Central memory CD8-positive, alpha-beta T cell (primary cell): Measurements from ENCODE around the gene AIP.

Experiments used
- ATAC-seq: fragments of 150-1000 bp; cut with Tn5 transposase; replicated peaks from 2 replicates; pipeline ENCODE4 v1.10.0; 2022; ENCODE audit warnings: mild to moderate bottlenecking, moderate FRiP score, moderate number of reproducible peaks; ENCODE audit not compliant: poor library complexity, severe bottlenecking; ENCODE audit errors: extremely low read depth
- DNase-seq, 2 donors: peaks; one replicate each; pipeline ENCODE4 v3.0.0; 2021; ENCODE audit warnings: low spot score in 2 of 2
- H3K27ac Mint-ChIP-seq: one replicate; pipeline ENCODE4 v1.8.0; 2022; ENCODE audit warnings: low read depth, mild to moderate bottlenecking, moderate library complexity, mixed read lengths
- H3K27me3 Mint-ChIP-seq: one replicate; pipeline ENCODE4 v1.8.0; 2022; ENCODE audit warnings: mixed read lengths
- H3K36me3 Mint-ChIP-seq: one replicate; pipeline ENCODE4 v1.8.0; 2022; ENCODE audit warnings: mild to moderate bottlenecking, moderate library complexity, mixed read lengths; ENCODE audit not compliant: insufficient read depth
- H3K4me1 Mint-ChIP-seq: one replicate; pipeline ENCODE4 v1.8.0; 2022; ENCODE audit warnings: mixed read lengths
- H3K4me3 Mint-ChIP-seq: one replicate; pipeline ENCODE4 v1.8.0; 2022; ENCODE audit warnings: mild to moderate bottlenecking, moderate library complexity, mixed read lengths
- H3K9me3 Mint-ChIP-seq: one replicate; pipeline ENCODE4 v1.8.0; 2022; ENCODE audit warnings: mixed read lengths

Gene AIP

GRCh38 chr11:67493548-67494370 lies 10.9 kb downstream of the AIP start:
- Mint-ChIP-seq H3K4me3 (no peak overlapping the region), H3K9me3 (no peaks in the 10 kb centered on the region), H3K27ac (no peak overlapping the region), H3K27me3 (no peaks in the 10 kb centered on the region), H3K4me1 (peaks cover 7% of the 10 kb centered on the region), H3K36me3 (peaks cover 42% of the 10 kb centered on the region)
- no peak for ATAC-seq
- DNase-seq, result no peak

- no peak overlapping the region for H3K4me3 Mint-ChIP-seq
- no peak for ATAC-seq
- no peaks in the 10 kb centered on the region for H3K9me3 Mint-ChIP-seq
- no peak overlapping the region for H3K27ac Mint-ChIP-seq
- peaks cover 3% of the 10 kb centered on the region for H3K4me1 Mint-ChIP-seq
- H3K27me3 Mint-ChIP-seq, result no peaks in the 10 kb centered on the region
- H3K36me3 Mint-ChIP-seq, result peaks cover 41% of the 10 kb centered on the region
- DNase-seq, result no peak
Measured at GRCh38 chr11:67494371-67495233, 11.8 kb downstream of the AIP start.

DNA sequence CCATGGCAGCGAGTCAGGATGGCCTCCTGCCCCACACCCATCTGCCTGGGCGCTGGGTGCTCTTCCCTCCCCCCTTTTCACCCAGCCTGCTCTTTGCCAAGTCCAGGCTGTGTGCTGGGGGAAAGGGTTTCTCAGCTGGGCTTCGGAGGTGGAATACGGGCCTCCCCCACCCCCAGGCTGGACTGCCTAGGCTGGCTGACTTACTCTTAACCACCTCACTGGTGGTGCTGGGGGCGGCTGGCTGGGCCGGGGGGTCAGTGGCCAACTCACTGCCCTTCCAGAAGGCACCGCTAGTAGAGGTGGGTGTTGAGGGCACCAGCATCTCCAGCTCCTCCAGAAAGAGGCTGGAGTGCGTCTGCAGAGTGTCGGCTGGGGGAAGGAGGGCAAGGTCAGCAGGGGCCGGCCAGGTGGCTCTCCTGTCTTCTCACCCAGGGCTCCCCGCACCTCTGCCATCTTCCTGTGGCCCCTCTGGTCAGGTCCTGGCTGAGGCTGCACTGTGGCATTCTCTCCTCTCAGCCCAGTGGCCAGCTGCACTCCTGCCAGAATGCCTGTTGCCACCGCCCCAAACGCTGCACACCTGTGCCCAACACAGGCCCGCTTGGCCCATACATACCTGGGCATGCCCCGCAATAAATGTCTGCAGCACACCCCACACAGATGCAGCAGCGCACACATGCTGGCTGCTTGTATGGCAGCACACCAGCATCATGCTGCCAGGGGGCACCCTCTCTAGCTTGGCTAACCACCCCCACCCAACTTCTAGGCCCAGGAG lies 12.6 kb downstream of the AIP start:
- H3K36me3 Mint-ChIP-seq, result peaks cover 40% of the 10 kb centered on the region
- ATAC-seq (no peak), DNase-seq (no peak)
- peaks cover 3% of the 10 kb centered on the region for H3K4me1 Mint-ChIP-seq
- no peaks in the 10 kb centered on the region for H3K9me3 Mint-ChIP-seq
- no peak overlapping the region for H3K4me3 Mint-ChIP-seq
- no peak overlapping the region for H3K27ac Mint-ChIP-seq
- no peaks in the 10 kb centered on the region for H3K27me3 Mint-ChIP-seq

GRCh38 chr11:67496113-67496512 lies 13.3 kb downstream of the AIP start:
- Mint-ChIP-seq H3K4me1 (peaks cover 10% of the 10 kb centered on the region), H3K27me3 (no peaks in the 10 kb centered on the region), H3K27ac (no peak overlapping the region), H3K36me3 (peaks cover 42% of the 10 kb centered on the region), H3K4me3 (no peak overlapping the region), H3K9me3 (no peaks in the 10 kb centered on the region)
- ATAC-seq (no peak), DNase-seq (no peak)

DNA sequence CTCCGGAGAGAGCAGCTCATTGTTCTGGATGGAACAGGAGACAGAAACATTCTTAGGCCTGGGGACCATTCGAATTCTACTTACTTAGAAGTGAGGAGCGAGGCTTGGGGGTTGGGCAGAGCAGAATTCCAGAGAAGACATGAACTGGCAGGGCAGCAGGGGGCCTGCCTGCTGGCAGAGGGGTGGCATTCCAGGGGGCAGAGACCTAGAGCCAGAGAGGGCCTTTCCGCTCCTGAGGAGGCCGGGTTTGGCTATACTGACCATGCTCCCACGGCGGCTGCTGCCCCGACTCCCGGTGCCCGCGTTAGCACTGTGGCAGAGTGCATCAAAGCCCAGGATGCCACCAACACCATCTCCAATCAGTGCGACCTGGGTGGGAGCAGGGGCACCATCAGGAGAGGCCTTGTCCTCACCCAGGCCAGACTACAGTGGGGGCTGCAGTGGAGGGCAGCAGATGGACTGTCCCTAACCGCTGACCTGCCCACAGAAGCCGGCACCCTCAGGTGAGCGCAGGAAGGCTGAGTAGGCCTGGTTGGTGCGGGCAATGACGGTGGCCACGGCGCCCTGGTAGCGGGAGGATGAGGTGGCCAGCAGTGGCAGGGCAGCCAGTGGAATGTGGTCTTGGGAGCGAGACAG lies 14.9 kb downstream of the AIP start:
- peak overlapping the region; percentile 51 for H3K27ac Mint-ChIP-seq
- ATAC-seq, result no peak
- no peak for DNase-seq
- H3K36me3 Mint-ChIP-seq, result peaks cover 51% of the 10 kb centered on the region
- H3K27me3 Mint-ChIP-seq, result no peaks in the 10 kb centered on the region
- H3K9me3 Mint-ChIP-seq, result no peaks in the 10 kb centered on the region
- no peak overlapping the region for H3K4me3 Mint-ChIP-seq
- peaks cover 15% of the 10 kb centered on the region for H3K4me1 Mint-ChIP-seq

- Mint-ChIP-seq H3K4me1 (peaks cover 21% of the 10 kb centered on the region), H3K9me3 (no peaks in the 10 kb centered on the region), H3K36me3 (peaks cover 51% of the 10 kb centered on the region), H3K27ac (no peak overlapping the region), H3K4me3 (no peak overlapping the region), H3K27me3 (no peaks in the 10 kb centered on the region)
- DNase-seq (no peak), ATAC-seq (no peak)
Measured at GRCh38 chr11:67498544-67498972, 15.7 kb downstream of the AIP start.

- DNase-seq, result no peak
- H3K27me3 Mint-ChIP-seq, result no peaks in the 10 kb centered on the region
- H3K9me3 Mint-ChIP-seq, result no peaks in the 10 kb centered on the region
- no peak for ATAC-seq
- peaks cover 51% of the 10 kb centered on the region for H3K36me3 Mint-ChIP-seq
- no peak overlapping the region for H3K4me3 Mint-ChIP-seq
- H3K27ac Mint-ChIP-seq, result no peak overlapping the region
- H3K4me1 Mint-ChIP-seq, result peaks cover 21% of the 10 kb centered on the region
Measured at GRCh38 chr11:67499808-67500483, 17.1 kb downstream of the AIP start.

- Mint-ChIP-seq H3K27ac (peak overlapping the region; percentile 49), H3K9me3 (no peaks in the 10 kb centered on the region)
Measured at GRCh38 chr11:67500484-67500821, 17.6 kb downstream of the AIP start.

GRCh38 chr11:67500831-67501715 lies 18.2 kb downstream of the AIP start:
- H3K27ac Mint-ChIP-seq, result peak overlapping the region; percentile 49
- H3K27me3 Mint-ChIP-seq, result no peaks in the 10 kb centered on the region

More at GRCh38 chr11:67500484-67500821, 17.6 kb downstream of the AIP start:
- ATAC-seq (no peak), DNase-seq (no peak)
- Mint-ChIP-seq H3K4me3 (no peak overlapping the region), H3K36me3 (peaks cover 52% of the 10 kb centered on the region), H3K4me1 (peaks cover 23% of the 10 kb centered on the region), H3K27me3 (no peaks in the 10 kb centered on the region)

GRCh38 chr11:67501854-67502253 lies 19.0 kb downstream of the AIP start:
- Mint-ChIP-seq H3K9me3 (no peaks in the 10 kb centered on the region), H3K4me3 (no peak overlapping the region), H3K4me1 (peaks cover 37% of the 10 kb centered on the region), H3K27ac (no peak overlapping the region), H3K27me3 (no peaks in the 10 kb centered on the region), H3K36me3 (peaks cover 57% of the 10 kb centered on the region)
- ATAC-seq, result no peak
- DNase-seq, result no peak

More at GRCh38 chr11:67500831-67501715, 18.2 kb downstream of the AIP start:
- H3K4me3 Mint-ChIP-seq, result no peak overlapping the region
- peaks cover 29% of the 10 kb centered on the region for H3K4me1 Mint-ChIP-seq
- DNase-seq (no peak), ATAC-seq (no peak)
- H3K36me3 Mint-ChIP-seq, result peaks cover 56% of the 10 kb centered on the region
- H3K9me3 Mint-ChIP-seq, result no peaks in the 10 kb centered on the region

GRCh38 chr11:67502328-67502979 lies 19.6 kb downstream of the AIP start:
- H3K27ac Mint-ChIP-seq, result peak overlapping the region; percentile 8
- DNase-seq, result no peak
- ATAC-seq, result no peak
- peaks cover 42% of the 10 kb centered on the region for H3K4me1 Mint-ChIP-seq
- H3K9me3 Mint-ChIP-seq, result no peaks in the 10 kb centered on the region
- peak overlapping the region; percentile 94 for H3K4me3 Mint-ChIP-seq
- H3K36me3 Mint-ChIP-seq, result peaks cover 57% of the 10 kb centered on the region
- H3K27me3 Mint-ChIP-seq, result no peaks in the 10 kb centered on the region
